K562 (cell line): ENCODE data around the gene HSD17B11. TPM values are rescaled to one million over a fixed set of nuclear protein-coding genes. Genes with fewer than 3 reads are reported as not detected.

ENCODE experiments used
- BMI1 ChIP-seq: fragments of 150-350 bp; IDR thresholded peaks from 2 replicates; pipeline ENCODE4 v1.6.1; 2014; ENCODE audit warnings: low read length
- CEBPB ChIP-seq: fragments of 450-650 bp; IDR thresholded peaks from 2 replicates; pipeline ENCODE4 v1.6.1; 2016; ENCODE audit warnings: missing genetic modification characterization, missing compliant biosample characterization
- CREBBP ChIP-seq: IDR thresholded peaks from one replicate; pipeline ENCODE4 v1.6.1; 2012; ENCODE audit warnings: low read depth, mild to moderate bottlenecking, control low read depth, inconsistent platforms, low read length
- ELF2 ChIP-seq: fragments of 250-450 bp; sonication (Bioruptor Pico); IDR thresholded peaks from 2 replicates; pipeline ENCODE4 v1.5.0; 2021; ENCODE audit warnings: mild to moderate bottlenecking
- ETV1 ChIP-seq: fragments of 450-650 bp; conservative IDR thresholded peaks from 2 replicates; pipeline ENCODE4 v1.6.1; 2016; ENCODE audit warnings: missing genetic modification characterization, control low read depth, low read depth, missing compliant biosample characterization
- HIVEP1 ChIP-seq: fragments of 250-450 bp; sonication (Bioruptor Pico); IDR thresholded peaks from 2 replicates; pipeline ENCODE4 v1.4.0; 2020; ENCODE audit warnings: mild to moderate bottlenecking
- HSF4 ChIP-seq: fragments of 250-450 bp; sonication (Bioruptor Pico); IDR thresholded peaks from 2 replicates; pipeline ENCODE4 v2.1.2; 2022; ENCODE audit warnings: mild to moderate bottlenecking, moderate library complexity, borderline replicate concordance
- KDM1A ChIP-seq, 2 experiments: fragments of 450-650 bp; IDR thresholded peaks; 2 replicates each; pipeline ENCODE4 v1.6.1; 2016; ENCODE audit warnings: mild to moderate bottlenecking in 2 of 2
- KHSRP ChIP-seq: fragments of 450-650 bp; IDR thresholded peaks from 2 replicates; pipeline ENCODE4 v1.6.1; 2017
- NFRKB ChIP-seq: fragments of 450-650 bp; IDR thresholded peaks from 2 replicates; pipeline ENCODE4 v1.6.1; 2016; ENCODE audit warnings: low read depth
- PHF21A ChIP-seq: fragments of 450-650 bp; IDR thresholded peaks from 2 replicates; pipeline ENCODE4 v1.6.1; 2017; ENCODE audit warnings: low read depth, borderline replicate concordance
- POLR2H ChIP-seq: IDR thresholded peaks from 2 replicates; pipeline ENCODE4 v1.6.1; 2016; ENCODE audit warnings: missing genetic modification characterization, low read depth, mild to moderate bottlenecking, control low read depth, missing compliant biosample characterization, moderate library complexity
- SRSF3 ChIP-seq: fragments of 200-400 bp; formaldehyde crosslinking; IDR thresholded peaks from 2 replicates; pipeline ENCODE4 v1.6.1; 2016; ENCODE audit warnings: mild to moderate bottlenecking, low read length, moderate library complexity; ENCODE audit not compliant: insufficient read depth
- TEAD4 ChIP-seq, 2 experiments: sonication (generic) in 1 of 2; formaldehyde crosslinking in 1 of 2; IDR thresholded peaks; 2 replicates each; pipeline versions ENCODE4 v1.6.1 to v1.8.0; 2012 to 2022; ENCODE audit warnings: borderline replicate concordance in 1 of 2, inconsistent platforms in 1 of 2, low read length in 1 of 2, mild to moderate bottlenecking in 1 of 2, missing genetic modification reagents in 1 of 2
- XRCC4 ChIP-seq: IDR thresholded peaks from one replicate; pipeline ENCODE4 v1.6.1; 2011; ENCODE audit not compliant: insufficient read depth, insufficient read length; ENCODE audit errors: extremely low read depth
- ZKSCAN1 ChIP-seq: fragments of 150-350 bp; IDR thresholded peaks from 2 replicates; pipeline ENCODE4 v1.6.1; 2016; ENCODE audit warnings: low read depth, low read length
- ZNF224 ChIP-seq: sonication (generic); formaldehyde crosslinking; IDR thresholded peaks from 2 replicates; pipeline ENCODE4 v1.8.0; 2022; ENCODE audit warnings: mild to moderate bottlenecking, missing genetic modification reagents
- ZNF263 ChIP-seq: sonication (generic); formaldehyde crosslinking; IDR thresholded peaks from 2 replicates; pipeline ENCODE4 v1.8.0; 2022; ENCODE audit warnings: mild to moderate bottlenecking, missing genetic modification reagents, borderline replicate concordance
- ZNF408 ChIP-seq: fragments of 250-450 bp; sonication (Bioruptor Pico); IDR thresholded peaks from 2 replicates; pipeline ENCODE4 v1.4.0; 2020; ENCODE audit warnings: low read depth, mild to moderate bottlenecking, moderate library complexity
- ZNF79 ChIP-seq: fragments of 250-450 bp; sonication (Bioruptor Pico); IDR thresholded peaks from 2 replicates; pipeline ENCODE4 v1.4.0; 2020; ENCODE audit warnings: low read depth, mild to moderate bottlenecking, moderate library complexity
- polyA plus RNA-seq, 8 experiments: library from polyadenylated mRNA; depleted of rRNA in 4 of 8; stranded (reverse) in 5 of 8; unstranded in 3 of 8; fragments of >200 nt; fragmentation: Nextera tagmentation in 2 of 8; fragmentation: Illumina TruSeq in 1 of 8; extraction: Ambion mirVana in 2 of 8; extraction: Trizol in 1 of 8; gene quantifications; 2 replicates each; pipeline versions ENCODE4 v1.2.1 to v1.2.3, GENCODE V29; 2011 to 2014; ENCODE audit warnings: inconsistent platforms in 1 of 8, missing spikeins in 1 of 8
- total RNA-seq, 7 experiments: library from RNA; depleted of rRNA in 6 of 7; stranded (reverse); fragments of >200 nt in 6 of 7; fragmentation: Illumina TruSeq in 2 of 7; extraction: Trizol in 2 of 7; gene quantifications; 2 replicates each; pipeline versions ENCODE4 v1.2.1 to v1.2.3, GENCODE V29; 2011 to 2021; ENCODE audit warnings: low replicate concordance in 1 of 7
- TF ChIP-seq, protein P1 (sequence below), 2 experiments: fragments of 450-650 bp in 1 of 2; sonication (generic) in 1 of 2; formaldehyde crosslinking; conservative IDR thresholded peaks; 2 replicates each; pipeline versions ENCODE4 v1.4.0 to v1.8.1; 2020 to 2022; ENCODE audit warnings: mild to moderate bottlenecking in 1 of 2, missing genetic modification reagents in 1 of 2
- TF ChIP-seq, protein P2 (sequence below): fragments of 250-450 bp; sonication (Bioruptor Pico); IDR thresholded peaks from 2 replicates; pipeline ENCODE4 v1.5.0; 2021; ENCODE audit warnings: mild to moderate bottlenecking, borderline replicate concordance
- TF ChIP-seq, protein P3 (sequence below): fragments of 250-450 bp; sonication (Bioruptor Pico); IDR thresholded peaks from 2 replicates; pipeline ENCODE4 v1.8.0; 2021; ENCODE audit warnings: mild to moderate bottlenecking, moderate library complexity
- TF ChIP-seq, protein P4 (sequence below): fragments of 450-650 bp; formaldehyde crosslinking; IDR thresholded peaks from 2 replicates; pipeline ENCODE4 v1.4.0; 2020; ENCODE audit warnings: mild to moderate bottlenecking

HSD17B11 gene
- total and polyA plus RNA-seq, 9 of the 15 experiments (the other 6 are each of a cell fraction or from before 2014, with no cell fraction given), result 26.0 to 108 (median 81.0) TPM

DNA sequence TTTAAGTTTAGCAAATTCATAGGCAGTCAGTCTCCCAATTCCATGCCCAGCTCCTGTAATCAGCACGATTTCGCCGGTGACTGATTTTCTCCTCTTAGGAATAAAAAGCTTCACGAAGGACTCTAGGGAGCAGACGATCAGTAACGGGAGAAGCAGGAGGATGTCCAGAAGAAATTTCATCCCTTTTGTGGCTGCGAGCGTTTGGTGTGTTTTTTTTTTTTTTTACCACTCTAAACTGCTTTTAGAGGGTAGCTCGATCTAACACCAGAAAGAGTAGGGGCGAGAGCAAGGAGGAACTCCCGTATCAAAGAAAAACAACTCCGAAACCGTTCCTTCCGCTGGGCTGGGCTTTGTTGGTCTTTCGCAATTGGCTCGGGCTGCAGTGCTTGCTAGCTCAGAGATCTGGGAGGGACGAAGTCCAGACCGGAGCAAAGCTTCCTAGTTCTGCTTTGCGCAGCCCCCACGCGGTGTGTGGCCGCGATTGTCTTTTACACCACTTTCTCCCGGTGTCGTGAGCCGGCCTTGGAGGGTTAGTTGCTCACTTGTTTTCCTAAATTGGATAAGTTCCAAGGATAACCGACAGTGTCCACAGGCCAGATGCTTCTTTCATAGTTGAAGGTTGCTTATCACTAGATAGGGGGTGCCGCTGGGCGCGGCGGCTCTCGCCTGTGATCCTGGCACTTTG lies at the start of gene HSD17B11 (continued):
- TF ChIP-seq, protein P1, sequence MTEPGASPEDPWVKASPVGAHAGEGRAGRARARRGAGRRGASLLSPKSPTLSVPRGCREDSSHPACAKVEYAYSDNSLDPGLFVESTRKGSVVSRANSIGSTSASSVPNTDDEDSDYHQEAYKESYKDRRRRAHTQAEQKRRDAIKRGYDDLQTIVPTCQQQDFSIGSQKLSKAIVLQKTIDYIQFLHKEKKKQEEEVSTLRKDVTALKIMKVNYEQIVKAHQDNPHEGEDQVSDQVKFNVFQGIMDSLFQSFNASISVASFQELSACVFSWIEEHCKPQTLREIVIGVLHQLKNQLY (CRISPR knock-in tag; conservative IDR thresholded peaks at IDR 0.05), result no peak
- TF ChIP-seq ZNF79 (CRISPR knock-in tag), result 0 out of 2 replicates have a peak, but pooled peaks have one; percentile 46
- peak; percentile 61; the same call in 1 of the 2 replicates for TF ChIP-seq ZNF263 (CRISPR knock-in tag)
- TF ChIP-seq ELF2 (CRISPR knock-in tag), result peak; percentile 8; the same call in 1 of the 2 replicates
- TF ChIP-seq XRCC4, result no peak
- no peak for TF ChIP-seq PHF21A
- no peak for TF ChIP-seq HIVEP1 (CRISPR knock-in tag)
- TF ChIP-seq ZNF224, result no peak
- TF ChIP-seq, protein P2, sequence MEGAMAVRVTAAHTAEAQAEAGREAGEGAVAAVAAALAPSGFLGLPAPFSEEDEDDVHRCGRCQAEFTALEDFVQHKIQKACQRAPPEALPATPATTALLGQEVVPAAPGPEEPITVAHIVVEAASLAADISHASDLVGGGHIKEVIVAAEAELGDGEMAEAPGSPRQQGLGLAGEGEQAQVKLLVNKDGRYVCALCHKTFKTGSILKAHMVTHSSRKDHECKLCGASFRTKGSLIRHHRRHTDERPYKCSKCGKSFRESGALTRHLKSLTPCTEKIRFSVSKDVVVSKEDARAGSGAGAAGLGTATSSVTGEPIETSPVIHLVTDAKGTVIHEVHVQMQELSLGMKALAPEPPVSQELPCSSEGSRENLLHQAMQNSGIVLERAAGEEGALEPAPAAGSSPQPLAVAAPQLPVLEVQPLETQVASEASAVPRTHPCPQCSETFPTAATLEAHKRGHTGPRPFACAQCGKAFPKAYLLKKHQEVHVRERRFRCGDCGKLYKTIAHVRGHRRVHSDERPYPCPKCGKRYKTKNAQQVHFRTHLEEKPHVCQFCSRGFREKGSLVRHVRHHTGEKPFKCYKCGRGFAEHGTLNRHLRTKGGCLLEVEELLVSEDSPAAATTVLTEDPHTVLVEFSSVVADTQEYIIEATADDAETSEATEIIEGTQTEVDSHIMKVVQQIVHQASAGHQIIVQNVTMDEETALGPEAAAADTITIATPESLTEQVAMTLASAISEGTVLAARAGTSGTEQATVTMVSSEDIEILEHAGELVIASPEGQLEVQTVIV (CRISPR knock-in tag), result peak; percentile 84; the same call in 1 of the 2 replicates
- TF ChIP-seq NFRKB, result peak; percentile 57; the same call in 1 of the 2 replicates
- TF ChIP-seq KHSRP, result no peak
- peak; percentile 45 to 63; a peak in 3 of 4 replicates for TF ChIP-seq KDM1A (IDR thresholded peaks at IDR 0.05)
- TF ChIP-seq POLR2H, result peak; percentile 87
- no peak for TF ChIP-seq BMI1
- TF ChIP-seq, protein P3, sequence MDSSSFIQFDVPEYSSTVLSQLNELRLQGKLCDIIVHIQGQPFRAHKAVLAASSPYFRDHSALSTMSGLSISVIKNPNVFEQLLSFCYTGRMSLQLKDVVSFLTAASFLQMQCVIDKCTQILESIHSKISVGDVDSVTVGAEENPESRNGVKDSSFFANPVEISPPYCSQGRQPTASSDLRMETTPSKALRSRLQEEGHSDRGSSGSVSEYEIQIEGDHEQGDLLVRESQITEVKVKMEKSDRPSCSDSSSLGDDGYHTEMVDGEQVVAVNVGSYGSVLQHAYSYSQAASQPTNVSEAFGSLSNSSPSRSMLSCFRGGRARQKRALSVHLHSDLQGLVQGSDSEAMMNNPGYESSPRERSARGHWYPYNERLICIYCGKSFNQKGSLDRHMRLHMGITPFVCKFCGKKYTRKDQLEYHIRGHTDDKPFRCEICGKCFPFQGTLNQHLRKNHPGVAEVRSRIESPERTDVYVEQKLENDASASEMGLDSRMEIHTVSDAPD (CRISPR knock-in tag), result no peak
- no peak for TF ChIP-seq ZNF408
- no peak for TF ChIP-seq ZKSCAN1
- TF ChIP-seq, protein P4, sequence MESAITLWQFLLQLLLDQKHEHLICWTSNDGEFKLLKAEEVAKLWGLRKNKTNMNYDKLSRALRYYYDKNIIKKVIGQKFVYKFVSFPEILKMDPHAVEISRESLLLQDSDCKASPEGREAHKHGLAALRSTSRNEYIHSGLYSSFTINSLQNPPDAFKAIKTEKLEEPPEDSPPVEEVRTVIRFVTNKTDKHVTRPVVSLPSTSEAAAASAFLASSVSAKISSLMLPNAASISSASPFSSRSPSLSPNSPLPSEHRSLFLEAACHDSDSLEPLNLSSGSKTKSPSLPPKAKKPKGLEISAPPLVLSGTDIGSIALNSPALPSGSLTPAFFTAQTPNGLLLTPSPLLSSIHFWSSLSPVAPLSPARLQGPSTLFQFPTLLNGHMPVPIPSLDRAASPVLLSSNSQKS (CRISPR knock-in tag), result no peak
- TF ChIP-seq CREBBP, result no peak
- no peak for TF ChIP-seq SRSF3
- no peak for TF ChIP-seq HSF4
- peak; percentile 99 for TF ChIP-seq CEBPB (tag)
- peak; percentile 54; the same call in 1 of the 2 replicates for TF ChIP-seq TEAD4 (IDR thresholded peaks at IDR 0.05; ENCODE audit: low read length)
- TF ChIP-seq TEAD4 (CRISPR knock-in tag; IDR thresholded peaks at IDR 0.05; ENCODE audit: borderline replicate concordance), result no peak
- TF ChIP-seq ETV1 (tag), result peak; percentile 83
